ENCODE data around the gene FRMD4A.
"Not testable (repeated sequence)": the region's sequence is repeated elsewhere in the genome, so short reads cannot be mapped to it uniquely, and the experiment has no call there.

The FRMD4A gene

GRCh38 chr10:14259696-14260566, 70.8 kb downstream of the FRMD4A start:
- H3K27me3 Mint-ChIP-seq: peaks cover 30 to 45% of the 10 kb centered on the region in 2 donors
- H3K9me3 Mint-ChIP-seq: no peaks in the 10 kb centered on the region
- DNase-seq (no peak), ATAC-seq (replicated peaks) (no peak)
- H3K4me3 Mint-ChIP-seq: no peak overlapping the region
- H3K4me1 Mint-ChIP-seq (ENCODE audit: low read depth in 2 of 2): peaks cover 2 to 5% of the 10 kb centered on the region in 2 donors
- H3K36me3 Mint-ChIP-seq (ENCODE audit: insufficient read depth): no peaks in the 10 kb centered on the region
- no peak overlapping the region for H3K27ac Mint-ChIP-seq

- DNase-seq (no peak), ATAC-seq (replicated peaks) (no peak)
- Mint-ChIP-seq H3K4me1 (ENCODE audit: low read depth in 2 of 2) (no peaks in the 10 kb centered on the region), H3K27me3 (peaks cover 38 to 48% of the 10 kb centered on the region in 2 donors), H3K36me3 (ENCODE audit: insufficient read depth) (no peaks in the 10 kb centered on the region), H3K9me3 (no peaks in the 10 kb centered on the region), H3K27ac (no peak overlapping the region), H3K4me3 (no peak overlapping the region)
Observed at GRCh38 chr10:14254368-14254767, 76.4 kb downstream of the FRMD4A start.

GRCh38 chr10:14253711-14254110, 77.0 kb downstream of the FRMD4A start:
- H3K4me3 Mint-ChIP-seq: no peak overlapping the region
- DNase-seq (no peak), ATAC-seq (replicated peaks) (no peak)
- H3K27ac Mint-ChIP-seq: no peak overlapping the region
- no peaks in the 10 kb centered on the region for H3K9me3 Mint-ChIP-seq
- no peaks in the 10 kb centered on the region for H3K36me3 Mint-ChIP-seq (ENCODE audit: insufficient read depth)
- H3K27me3 Mint-ChIP-seq: peaks cover 38 to 48% of the 10 kb centered on the region in 2 donors
- H3K4me1 Mint-ChIP-seq (ENCODE audit: low read depth in 2 of 2): no peaks in the 10 kb centered on the region

GRCh38 chr10:14253079-14253478, 77.6 kb downstream of the FRMD4A start:
- H3K9me3 Mint-ChIP-seq: no peaks in the 10 kb centered on the region
- peaks cover 38 to 51% of the 10 kb centered on the region in 2 donors for H3K27me3 Mint-ChIP-seq
- no peaks in the 10 kb centered on the region for H3K4me1 Mint-ChIP-seq (ENCODE audit: low read depth in 2 of 2)
- H3K27ac Mint-ChIP-seq: no peak overlapping the region
- DNase-seq (no peak), ATAC-seq (replicated peaks) (no peak)
- H3K4me3 Mint-ChIP-seq: no peak overlapping the region
- H3K36me3 Mint-ChIP-seq (ENCODE audit: insufficient read depth): no peaks in the 10 kb centered on the region

GRCh38 chr10:14250496-14251076, 80.1 kb downstream of the FRMD4A start:
- ATAC-seq (replicated peaks) (no peak), DNase-seq (no peak)
- Mint-ChIP-seq H3K4me1 (ENCODE audit: low read depth in 2 of 2) (no peaks in the 10 kb centered on the region), H3K27ac (no peak overlapping the region), H3K4me3 (no peak overlapping the region), H3K36me3 (ENCODE audit: insufficient read depth) (no peaks in the 10 kb centered on the region), H3K9me3 (no peaks in the 10 kb centered on the region), H3K27me3 (peaks cover 47 to 70% of the 10 kb centered on the region in 2 donors)

GRCh38 chr10:14247377-14248116, 83.2 kb downstream of the FRMD4A start:
- no peaks in the 10 kb centered on the region for H3K36me3 Mint-ChIP-seq (ENCODE audit: insufficient read depth)
- H3K4me3 Mint-ChIP-seq: no peak overlapping the region
- H3K27me3 Mint-ChIP-seq: peaks cover 33 to 67% of the 10 kb centered on the region in 2 donors

GRCh38 chr10:14244801-14245211, 85.9 kb downstream of the FRMD4A start:
- Mint-ChIP-seq H3K27me3 (peaks cover 37 to 62% of the 10 kb centered on the region in 2 donors), H3K9me3 (no peaks in the 10 kb centered on the region), H3K4me1 (ENCODE audit: low read depth in 2 of 2) (peaks cover 0 to 2% of the 10 kb centered on the region in 2 donors), H3K4me3 (no peak overlapping the region), H3K27ac (no peak overlapping the region), H3K36me3 (ENCODE audit: insufficient read depth) (no peaks in the 10 kb centered on the region)
- DNase-seq: no peak
- ATAC-seq (replicated peaks): no peak

More at GRCh38 chr10:14247377-14248116, 83.2 kb downstream of the FRMD4A start:
- ATAC-seq (replicated peaks): no peak
- H3K9me3 Mint-ChIP-seq: no peaks in the 10 kb centered on the region
- H3K4me1 Mint-ChIP-seq (ENCODE audit: low read depth in 2 of 2): no peaks in the 10 kb centered on the region
- no peak for DNase-seq
- H3K27ac Mint-ChIP-seq: no peak overlapping the region

- H3K4me1 Mint-ChIP-seq (ENCODE audit: low read depth in 2 of 2): peaks cover 0 to 2% of the 10 kb centered on the region in 2 donors
- no peak overlapping the region for H3K27ac Mint-ChIP-seq
- no peak for DNase-seq
- H3K36me3 Mint-ChIP-seq (ENCODE audit: insufficient read depth): no peaks in the 10 kb centered on the region
- no peak overlapping the region for H3K4me3 Mint-ChIP-seq
- H3K9me3 Mint-ChIP-seq: no peaks in the 10 kb centered on the region
- H3K27me3 Mint-ChIP-seq: peaks cover 42 to 66% of the 10 kb centered on the region in 2 donors
- ATAC-seq (replicated peaks): no peak
Observed at GRCh38 chr10:14244147-14244546, 86.6 kb downstream of the FRMD4A start.

GRCh38 chr10:14243221-14243620, 87.5 kb downstream of the FRMD4A start:
- Mint-ChIP-seq H3K4me3 (no peak overlapping the region), H3K27ac (no peak overlapping the region), H3K36me3 (ENCODE audit: insufficient read depth) (no peaks in the 10 kb centered on the region), H3K27me3 (peaks cover 49 to 74% of the 10 kb centered on the region in 2 donors), H3K9me3 (no peaks in the 10 kb centered on the region), H3K4me1 (ENCODE audit: low read depth in 2 of 2) (peaks cover 0 to 2% of the 10 kb centered on the region in 2 donors)
- DNase-seq (no peak), ATAC-seq (replicated peaks) (no peak)

GRCh38 chr10:14241196-14241595, 89.5 kb downstream of the FRMD4A start:
- H3K4me1 Mint-ChIP-seq (ENCODE audit: low read depth in 2 of 2): peaks cover 0 to 2% of the 10 kb centered on the region in 2 donors
- DNase-seq (no peak), ATAC-seq (replicated peaks) (no peak)
- no peaks in the 10 kb centered on the region for H3K36me3 Mint-ChIP-seq (ENCODE audit: insufficient read depth)
- peaks cover 48 to 80% of the 10 kb centered on the region in 2 donors for H3K27me3 Mint-ChIP-seq
- no peak overlapping the region for H3K4me3 Mint-ChIP-seq
- H3K9me3 Mint-ChIP-seq: no peaks in the 10 kb centered on the region
- H3K27ac Mint-ChIP-seq: no peak overlapping the region

- Mint-ChIP-seq H3K27ac (no peak overlapping the region), H3K27me3 (peaks cover 49 to 80% of the 10 kb centered on the region in 2 donors), H3K36me3 (ENCODE audit: insufficient read depth) (no peaks in the 10 kb centered on the region), H3K4me1 (ENCODE audit: low read depth in 2 of 2) (peaks cover 0 to 2% of the 10 kb centered on the region in 2 donors), H3K9me3 (no peaks in the 10 kb centered on the region), H3K4me3 (no peak overlapping the region)
- ATAC-seq (replicated peaks): no peak
- DNase-seq: no peak
Observed at GRCh38 chr10:14240253-14241189, 90.2 kb downstream of the FRMD4A start.

- H3K4me3 Mint-ChIP-seq; H3K9me3 Mint-ChIP-seq; H3K4me1 Mint-ChIP-seq (ENCODE audit: low read depth in 2 of 2); ATAC-seq (replicated peaks); H3K36me3 Mint-ChIP-seq (ENCODE audit: insufficient read depth); DNase-seq; H3K27ac Mint-ChIP-seq: not testable (repeated sequence)
- H3K27me3 Mint-ChIP-seq: peaks cover 49 to 88% of the 10 kb centered on the region in 2 donors
Observed at GRCh38 chr10:14238659-14239058, 92.1 kb downstream of the FRMD4A start.

GRCh38 chr10:14236341-14236740, 94.4 kb downstream of the FRMD4A start:
- Mint-ChIP-seq H3K4me1 (ENCODE audit: low read depth in 2 of 2) (peaks cover 0 to 7% of the 10 kb centered on the region in 2 donors), H3K36me3 (ENCODE audit: insufficient read depth) (peaks cover 2% of the 10 kb centered on the region), H3K4me3 (no peak overlapping the region), H3K9me3 (no peaks in the 10 kb centered on the region), H3K27me3 (peaks cover 47 to 76% of the 10 kb centered on the region in 2 donors), H3K27ac (no peak overlapping the region)
- DNase-seq (no peak), ATAC-seq (replicated peaks) (no peak)
